ENCODE measurements around the gene TNFRSF4. TPM values are rescaled to one million over a fixed set of nuclear protein-coding genes. Genes with fewer than 3 reads are reported as not detected.

Gene TNFRSF4
- total and polyA plus RNA-seq, 10 of the 15 experiments (the other 5 are each of a cell fraction or from before 2014, with no cell fraction given), result 0.05 to 7.3 (median 2.5) TPM; not detected in 1

DNA sequence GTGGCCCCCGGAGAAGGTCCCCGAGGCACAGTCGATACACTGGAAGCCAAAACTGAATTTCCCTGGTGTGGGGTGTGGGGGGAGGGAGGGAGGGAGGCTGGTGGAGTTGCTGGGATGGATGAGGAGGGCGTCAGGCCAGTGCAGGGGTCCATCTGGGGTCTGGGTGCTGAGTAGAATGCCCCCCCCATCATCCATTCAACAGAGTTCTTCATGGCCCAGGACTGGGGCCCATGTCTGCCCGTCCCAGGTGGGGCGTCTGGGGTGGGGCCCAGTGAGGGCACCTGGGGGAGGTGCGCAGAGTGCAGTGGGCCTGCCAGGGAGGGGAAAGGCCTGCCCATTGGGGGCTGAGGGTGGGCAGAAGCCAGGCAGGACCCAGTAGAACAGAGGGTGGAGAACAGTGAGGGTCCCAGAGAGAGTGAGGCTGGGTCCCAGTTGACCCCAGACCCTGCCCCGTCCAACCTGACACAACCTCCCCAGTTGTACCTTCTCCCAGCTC is 9.5 kb downstream of the TNFRSF4 start (continued):
- TF ChIP-seq, protein P1, sequence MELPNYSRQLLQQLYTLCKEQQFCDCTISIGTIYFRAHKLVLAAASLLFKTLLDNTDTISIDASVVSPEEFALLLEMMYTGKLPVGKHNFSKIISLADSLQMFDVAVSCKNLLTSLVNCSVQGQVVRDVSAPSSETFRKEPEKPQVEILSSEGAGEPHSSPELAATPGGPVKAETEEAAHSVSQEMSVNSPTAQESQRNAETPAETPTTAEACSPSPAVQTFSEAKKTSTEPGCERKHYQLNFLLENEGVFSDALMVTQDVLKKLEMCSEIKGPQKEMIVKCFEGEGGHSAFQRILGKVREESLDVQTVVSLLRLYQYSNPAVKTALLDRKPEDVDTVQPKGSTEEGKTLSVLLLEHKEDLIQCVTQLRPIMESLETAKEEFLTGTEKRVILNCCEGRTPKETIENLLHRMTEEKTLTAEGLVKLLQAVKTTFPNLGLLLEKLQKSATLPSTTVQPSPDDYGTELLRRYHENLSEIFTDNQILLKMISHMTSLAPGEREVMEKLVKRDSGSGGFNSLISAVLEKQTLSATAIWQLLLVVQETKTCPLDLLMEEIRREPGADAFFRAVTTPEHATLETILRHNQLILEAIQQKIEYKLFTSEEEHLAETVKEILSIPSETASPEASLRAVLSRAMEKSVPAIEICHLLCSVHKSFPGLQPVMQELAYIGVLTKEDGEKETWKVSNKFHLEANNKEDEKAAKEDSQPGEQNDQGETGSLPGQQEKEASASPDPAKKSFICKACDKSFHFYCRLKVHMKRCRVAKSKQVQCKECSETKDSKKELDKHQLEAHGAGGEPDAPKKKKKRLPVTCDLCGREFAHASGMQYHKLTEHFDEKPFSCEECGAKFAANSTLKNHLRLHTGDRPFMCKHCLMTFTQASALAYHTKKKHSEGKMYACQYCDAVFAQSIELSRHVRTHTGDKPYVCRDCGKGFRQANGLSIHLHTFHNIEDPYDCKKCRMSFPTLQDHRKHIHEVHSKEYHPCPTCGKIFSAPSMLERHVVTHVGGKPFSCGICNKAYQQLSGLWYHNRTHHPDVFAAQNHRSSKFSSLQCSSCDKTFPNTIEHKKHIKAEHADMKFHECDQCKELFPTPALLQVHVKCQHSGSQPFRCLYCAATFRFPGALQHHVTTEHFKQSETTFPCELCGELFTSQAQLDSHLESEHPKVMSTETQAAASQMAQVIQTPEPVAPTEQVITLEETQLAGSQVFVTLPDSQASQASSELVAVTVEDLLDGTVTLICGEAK (IDR thresholded peaks at IDR 0.05; ENCODE audit: borderline replicate concordance), result no peak
- no peak for TF ChIP-seq HCFC1 (IDR thresholded peaks at IDR 0.05; ENCODE audit: low read length)
- no peak for TF ChIP-seq BCL11A (IDR thresholded peaks at IDR 0.05; ENCODE audit: low read depth, low read length)
- no peak for TF ChIP-seq NFYA (IDR thresholded peaks at IDR 0.05; ENCODE audit: borderline replicate concordance, low read depth, low read length)
- no peak for TF ChIP-seq ASH2L (IDR thresholded peaks at IDR 0.05; ENCODE audit: borderline replicate concordance, low read depth)
- TF ChIP-seq, protein P2, sequence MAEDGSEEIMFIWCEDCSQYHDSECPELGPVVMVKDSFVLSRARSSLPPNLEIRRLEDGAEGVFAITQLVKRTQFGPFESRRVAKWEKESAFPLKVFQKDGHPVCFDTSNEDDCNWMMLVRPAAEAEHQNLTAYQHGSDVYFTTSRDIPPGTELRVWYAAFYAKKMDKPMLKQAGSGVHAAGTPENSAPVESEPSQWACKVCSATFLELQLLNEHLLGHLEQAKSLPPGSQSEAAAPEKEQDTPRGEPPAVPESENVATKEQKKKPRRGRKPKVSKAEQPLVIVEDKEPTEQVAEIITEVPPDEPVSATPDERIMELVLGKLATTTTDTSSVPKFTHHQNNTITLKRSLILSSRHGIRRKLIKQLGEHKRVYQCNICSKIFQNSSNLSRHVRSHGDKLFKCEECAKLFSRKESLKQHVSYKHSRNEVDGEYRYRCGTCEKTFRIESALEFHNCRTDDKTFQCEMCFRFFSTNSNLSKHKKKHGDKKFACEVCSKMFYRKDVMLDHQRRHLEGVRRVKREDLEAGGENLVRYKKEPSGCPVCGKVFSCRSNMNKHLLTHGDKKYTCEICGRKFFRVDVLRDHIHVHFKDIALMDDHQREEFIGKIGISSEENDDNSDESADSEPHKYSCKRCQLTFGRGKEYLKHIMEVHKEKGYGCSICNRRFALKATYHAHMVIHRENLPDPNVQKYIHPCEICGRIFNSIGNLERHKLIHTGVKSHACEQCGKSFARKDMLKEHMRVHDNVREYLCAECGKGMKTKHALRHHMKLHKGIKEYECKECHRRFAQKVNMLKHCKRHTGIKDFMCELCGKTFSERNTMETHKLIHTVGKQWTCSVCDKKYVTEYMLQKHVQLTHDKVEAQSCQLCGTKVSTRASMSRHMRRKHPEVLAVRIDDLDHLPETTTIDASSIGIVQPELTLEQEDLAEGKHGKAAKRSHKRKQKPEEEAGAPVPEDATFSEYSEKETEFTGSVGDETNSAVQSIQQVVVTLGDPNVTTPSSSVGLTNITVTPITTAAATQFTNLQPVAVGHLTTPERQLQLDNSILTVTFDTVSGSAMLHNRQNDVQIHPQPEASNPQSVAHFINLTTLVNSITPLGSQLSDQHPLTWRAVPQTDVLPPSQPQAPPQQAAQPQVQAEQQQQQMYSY (CRISPR knock-in tag; IDR thresholded peaks at IDR 0.05), result no peak
- no peak for TF ChIP-seq MYB (IDR thresholded peaks at IDR 0.05; ENCODE audit: borderline replicate concordance, low read depth, low read length)
- no peak for TF ChIP-seq SMAD5 (IDR thresholded peaks at IDR 0.05; ENCODE audit: low read depth)
- TF ChIP-seq SMC3 (IDR thresholded peaks at IDR 0.05; ENCODE audit: borderline replicate concordance, low read length), result no peak
- TF ChIP-seq IRF4 (IDR thresholded peaks at IDR 0.05; ENCODE audit: low read depth, low read length), result no peak
- no peak for TF ChIP-seq MXI1 (IDR thresholded peaks at IDR 0.05; ENCODE audit: low read depth, low read length)
